Measurements from ENCODE around the gene TRABD.

Gene TRABD

DNA sequence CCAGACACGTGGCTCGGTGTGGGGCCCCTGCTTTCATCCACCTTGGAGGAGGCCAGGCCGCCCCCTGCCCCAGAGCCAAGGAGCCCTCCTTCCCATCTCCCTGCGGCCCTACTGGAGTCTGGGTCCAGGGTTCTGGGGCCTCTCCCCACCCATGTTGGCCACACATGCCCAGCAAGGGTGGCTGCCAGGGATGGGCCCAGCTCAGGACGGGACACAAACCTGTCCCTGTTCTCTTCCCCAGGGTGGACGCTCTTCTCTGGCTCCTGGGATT lies 10.6 kb upstream of the TRABD start:
- no peak for DNase-seq (ENCODE audit: low read depth)

GRCh38 chr22:50175921-50176849 lies 9.5 kb upstream of the TRABD start:
- no peak for DNase-seq (ENCODE audit: low read depth)

DNA sequence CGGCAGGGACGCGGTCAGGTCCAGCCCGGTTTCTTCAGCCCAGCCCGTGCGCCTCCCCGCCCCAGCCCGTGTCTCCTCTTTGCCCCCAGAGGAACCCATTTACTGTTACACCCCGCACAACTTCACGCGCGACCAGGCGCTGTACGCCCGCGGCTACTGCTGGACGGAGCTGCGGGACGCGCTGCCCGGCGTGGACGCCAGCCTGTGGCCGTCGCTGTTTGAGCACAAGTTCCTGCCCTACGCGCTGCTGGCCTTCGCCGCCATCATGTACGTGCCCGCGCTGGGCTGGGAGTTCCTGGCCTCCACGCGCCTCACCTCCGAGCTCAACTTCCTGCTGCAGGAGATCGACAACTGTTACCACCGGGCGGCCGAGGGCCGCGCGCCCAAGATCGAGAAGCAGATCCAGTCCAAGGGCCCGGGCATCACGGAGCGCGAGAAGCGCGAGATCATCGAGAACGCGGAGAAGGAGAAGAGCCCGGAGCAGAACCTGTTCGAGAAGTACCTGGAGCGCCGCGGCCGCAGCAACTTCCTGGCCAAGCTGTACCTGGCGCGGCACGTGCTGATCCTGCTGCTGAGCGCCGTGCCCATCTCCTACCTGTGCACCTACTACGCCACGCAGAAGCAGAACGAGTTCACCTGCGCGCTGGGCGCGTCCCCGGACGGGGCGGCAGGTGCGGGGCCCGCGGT lies 8.7 kb upstream of the TRABD start:
- no peak for DNase-seq (ENCODE audit: low read depth)

DNA sequence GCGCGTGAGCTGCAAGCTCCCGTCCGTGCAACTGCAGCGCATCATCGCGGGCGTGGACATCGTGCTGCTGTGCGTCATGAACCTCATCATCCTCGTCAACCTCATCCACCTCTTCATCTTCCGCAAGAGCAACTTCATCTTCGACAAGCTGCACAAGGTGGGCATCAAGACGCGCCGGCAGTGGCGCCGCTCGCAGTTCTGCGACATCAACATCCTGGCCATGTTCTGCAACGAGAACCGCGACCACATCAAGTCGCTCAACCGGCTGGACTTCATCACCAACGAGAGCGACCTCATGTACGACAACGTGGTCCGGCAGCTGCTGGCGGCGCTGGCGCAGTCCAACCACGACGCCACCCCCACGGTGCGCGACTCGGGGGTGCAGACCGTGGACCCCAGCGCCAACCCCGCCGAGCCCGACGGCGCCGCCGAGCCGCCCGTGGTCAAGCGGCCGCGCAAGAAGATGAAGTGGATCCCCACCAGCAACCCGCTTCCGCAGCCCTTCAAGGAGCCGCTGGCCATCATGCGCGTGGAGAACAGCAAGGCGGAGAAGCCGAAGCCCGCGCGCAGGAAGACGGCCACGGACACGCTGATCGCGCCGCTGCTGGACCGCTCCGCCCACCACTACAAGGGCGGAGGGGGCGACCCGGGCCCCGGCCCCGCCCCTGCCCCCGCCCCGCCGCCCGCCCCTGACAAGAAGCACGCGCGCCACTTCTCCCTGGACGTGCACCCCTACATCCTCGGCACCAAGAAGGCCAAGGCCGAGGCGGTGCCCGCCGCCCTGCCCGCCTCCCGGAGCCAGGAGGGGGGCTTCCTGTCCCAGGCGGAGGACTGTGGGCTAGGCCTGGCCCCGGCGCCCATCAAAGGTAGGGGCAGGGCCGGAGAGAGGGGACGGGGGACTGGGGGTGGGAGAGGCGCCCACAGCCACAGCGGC lies 7.9 kb upstream of the TRABD start:
- DNase-seq (ENCODE audit: low read depth), result no peak

- no peak for DNase-seq (ENCODE audit: low read depth)
Measured at GRCh38 chr22:50178471-50178864, 7.2 kb upstream of the TRABD start.

DNA sequence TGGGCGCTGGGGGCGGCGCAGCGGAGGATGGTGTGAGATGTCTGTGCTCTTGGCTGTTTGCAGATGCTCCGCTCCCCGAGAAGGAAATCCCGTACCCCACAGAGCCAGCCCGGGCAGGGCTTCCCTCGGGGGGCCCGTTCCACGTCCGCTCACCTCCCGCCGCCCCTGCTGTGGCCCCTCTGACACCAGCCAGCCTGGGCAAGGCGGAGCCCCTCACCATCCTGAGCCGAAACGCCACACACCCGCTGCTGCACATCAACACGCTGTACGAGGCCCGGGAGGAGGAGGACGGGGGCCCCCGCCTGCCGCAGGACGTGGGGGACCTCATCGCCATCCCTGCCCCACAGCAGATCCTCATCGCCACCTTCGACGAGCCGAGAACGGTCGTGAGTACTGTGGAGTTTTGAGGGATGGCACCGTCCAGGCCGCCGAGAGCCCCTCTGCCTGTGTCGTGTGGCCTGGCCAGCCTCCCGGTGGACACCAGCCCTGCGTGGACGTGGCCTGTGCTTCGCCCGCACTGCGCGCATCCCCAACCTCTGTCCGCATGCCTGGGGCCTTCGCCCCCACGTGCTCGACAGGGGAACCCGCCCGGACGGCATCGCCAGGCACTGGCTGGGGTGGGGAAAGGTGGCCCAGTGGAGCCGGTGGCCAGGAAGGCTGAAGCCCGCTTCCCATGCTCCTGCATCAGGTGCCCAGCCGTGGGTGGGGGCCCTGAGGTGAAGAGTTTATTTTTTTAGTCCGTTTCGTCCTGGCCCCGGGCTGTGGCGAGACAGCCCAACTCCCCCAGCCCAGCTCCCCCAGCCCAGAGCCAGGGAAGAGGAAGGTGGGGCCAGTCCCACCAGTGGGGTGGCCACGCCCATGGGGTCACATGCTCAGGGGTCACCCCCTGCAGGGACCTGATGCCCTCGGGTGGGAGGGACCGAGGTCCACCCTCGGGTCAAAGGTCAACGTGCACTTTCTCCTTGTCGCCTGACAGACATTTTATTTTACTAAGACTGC lies 6.5 kb upstream of the TRABD start:
- DNase-seq (ENCODE audit: low read depth), result no peak

DNA sequence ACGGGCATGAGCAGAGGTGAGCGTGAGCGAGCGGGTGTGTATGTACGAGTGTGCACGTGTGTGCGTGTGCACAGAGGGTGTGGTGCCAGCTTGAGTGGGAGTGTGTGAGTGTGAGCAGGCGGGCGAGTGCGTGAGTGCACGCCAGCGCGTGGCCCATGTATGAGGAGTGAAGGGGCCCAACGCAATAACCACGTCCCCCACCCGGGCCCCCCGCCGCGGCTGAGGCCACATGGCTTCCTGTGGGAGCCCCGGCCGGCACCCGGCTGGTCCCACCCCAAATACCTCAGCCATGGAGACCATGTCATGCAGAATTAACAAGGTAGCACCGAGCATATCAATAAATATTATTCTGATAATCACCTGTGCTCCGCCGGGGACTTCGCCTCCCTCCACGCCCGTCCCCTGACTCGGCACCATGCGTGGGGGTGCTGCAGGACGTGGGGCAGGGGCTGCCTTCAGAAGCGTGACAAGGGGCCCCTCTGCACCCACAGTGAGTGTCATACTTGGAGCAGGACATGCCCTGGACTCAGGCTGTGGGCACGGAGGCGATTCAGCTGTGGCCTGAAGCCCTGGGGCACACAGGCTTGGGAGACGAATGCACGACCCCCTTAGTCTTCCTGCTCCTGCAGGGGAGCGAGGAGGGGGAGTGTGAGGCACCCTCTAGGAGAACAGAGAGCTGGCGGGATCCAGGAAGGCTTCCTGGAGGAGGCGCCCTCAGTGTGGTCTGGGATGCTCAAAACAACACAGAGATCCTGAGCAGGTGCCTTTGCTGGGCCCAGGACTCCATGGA lies 5.6 kb upstream of the TRABD start:
- no peak for DNase-seq (ENCODE audit: low read depth)

GRCh38 chr22:50180727-50181521 lies 4.8 kb upstream of the TRABD start:
- no peak for DNase-seq (ENCODE audit: low read depth)

GRCh38 chr22:50182176-50183081 lies 3.3 kb upstream of the TRABD start:
- DNase-seq (ENCODE audit: low read depth), result no peak

DNA sequence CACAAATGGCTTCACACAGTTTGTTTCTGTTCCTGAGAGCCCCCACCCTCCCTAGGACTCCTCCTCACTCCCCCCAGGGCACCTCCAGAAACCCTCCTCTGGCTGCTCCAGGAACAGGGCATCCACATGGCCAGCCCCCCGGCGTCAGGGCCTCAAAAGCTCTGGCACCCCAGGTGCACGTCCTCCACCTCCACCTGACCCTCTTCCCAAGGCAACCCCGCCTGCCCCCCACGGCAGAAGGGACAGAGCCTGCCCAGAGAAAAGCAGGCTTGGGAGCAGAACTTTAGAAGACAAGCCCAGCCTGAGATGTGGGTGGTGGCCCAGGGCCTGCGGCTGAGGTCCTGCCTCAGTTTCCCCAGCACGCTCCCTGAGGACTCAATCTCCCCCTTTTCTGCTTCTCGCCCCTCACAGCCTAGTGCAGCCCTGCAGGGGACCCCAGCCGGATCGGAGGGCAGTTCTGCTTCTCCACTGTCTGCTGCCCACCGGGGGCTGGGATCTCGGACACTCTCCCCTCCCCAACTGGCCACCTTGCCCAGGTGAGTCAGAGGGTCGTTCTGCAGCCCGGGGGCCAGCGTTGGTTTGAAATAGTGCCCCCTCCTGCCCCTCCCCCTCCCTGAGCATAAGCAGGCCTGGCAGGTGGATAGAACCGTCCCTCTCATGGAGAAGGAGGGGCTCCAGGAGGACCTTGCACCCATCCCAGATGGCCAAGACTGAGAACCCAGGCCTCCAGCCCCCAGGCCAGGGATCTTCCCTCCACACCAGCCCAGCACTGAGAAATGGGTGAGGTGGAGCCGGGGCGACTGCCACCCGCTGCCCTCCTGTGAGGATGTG lies 2.4 kb upstream of the TRABD start:
- DNase-seq (ENCODE audit: low read depth), result no peak

DNA sequence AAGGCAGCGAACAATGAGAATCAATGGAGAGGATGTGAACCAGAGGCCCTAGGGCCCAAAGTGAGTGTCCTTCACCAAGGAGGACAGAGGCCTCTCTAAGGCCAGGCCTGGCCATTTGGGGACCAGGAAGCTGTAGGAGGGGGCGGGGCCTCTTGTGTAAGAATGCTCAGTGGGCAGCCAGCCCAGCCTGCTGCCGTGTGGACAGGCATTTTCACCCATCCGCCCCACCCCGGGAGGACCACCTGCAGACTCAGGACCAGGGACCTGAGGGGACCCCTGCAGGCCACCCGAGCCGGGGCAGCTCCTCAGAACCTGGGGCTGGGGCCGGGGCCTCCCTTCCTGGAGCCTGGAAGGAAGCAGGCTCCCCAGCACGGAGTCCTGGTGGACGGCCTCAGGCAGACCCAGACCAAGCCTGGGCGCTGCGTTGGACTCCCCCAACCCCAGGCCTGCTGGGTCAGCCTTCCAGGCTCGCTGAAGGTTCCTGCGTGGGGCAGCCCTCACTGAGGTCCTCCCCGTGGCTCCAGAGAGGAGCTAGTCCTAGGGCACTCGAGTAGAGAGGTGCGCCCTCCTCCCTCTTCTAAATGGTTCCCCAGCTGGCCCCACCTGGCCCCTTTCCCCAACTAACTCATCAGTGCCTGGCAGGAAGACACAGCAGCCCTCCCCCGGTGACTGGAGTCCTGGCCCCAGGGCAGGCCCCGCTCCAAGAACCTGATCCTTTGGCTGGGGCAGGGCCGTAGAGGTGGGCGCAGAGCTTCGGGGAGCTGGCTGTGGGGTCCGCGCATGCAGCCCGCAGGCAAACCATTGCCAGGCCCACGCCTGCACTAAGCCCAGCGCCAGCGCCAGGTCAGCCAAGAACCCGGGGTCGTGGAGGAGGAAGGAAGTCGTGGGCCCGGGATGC lies 1.5 kb upstream of the TRABD start:
- no peak for DNase-seq (ENCODE audit: low read depth)

GRCh38 chr22:50184902-50185374 lies 775 bp upstream of the TRABD start:
- no peak for DNase-seq (ENCODE audit: low read depth)

DNA sequence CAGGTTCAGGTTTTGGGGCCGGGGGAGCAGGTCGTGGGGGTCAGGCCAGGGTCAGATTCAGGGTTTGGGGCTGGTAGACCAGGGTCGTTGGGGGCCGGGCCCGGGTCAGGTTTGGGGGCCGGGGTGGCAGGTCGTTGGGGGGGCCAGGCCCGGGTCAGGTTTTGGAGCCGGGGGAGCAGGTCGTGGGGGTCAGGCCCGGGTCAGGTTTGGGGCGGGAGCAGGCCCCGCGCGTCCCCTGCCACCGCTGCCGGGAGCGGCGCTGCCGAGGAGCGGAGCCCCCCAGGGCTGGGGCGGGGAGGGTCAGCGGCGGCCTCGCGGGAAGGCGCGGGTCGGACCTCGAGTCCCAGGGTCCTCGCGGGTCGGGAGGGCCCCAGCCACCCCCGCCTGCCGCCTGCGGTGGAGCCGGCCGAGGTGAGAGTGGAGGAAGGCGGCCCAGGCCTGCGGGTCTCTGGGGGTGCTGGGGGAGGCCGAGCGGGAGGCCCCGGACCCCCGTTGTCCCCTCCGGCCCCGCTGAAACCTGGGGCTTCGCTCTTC lies 535 bp downstream of the TRABD start:
- DNase-seq (ENCODE audit: low read depth), result no peak

- no peak for DNase-seq (ENCODE audit: low read depth)
Measured at GRCh38 chr22:50186761-50187523, 1.2 kb downstream of the TRABD start.

- no peak for DNase-seq (ENCODE audit: low read depth)
Measured at GRCh38 chr22:50188356-50188755, 2.6 kb downstream of the TRABD start.
